NCI-H1694 (cell line): Measurements from ENCODE around the gene RNF222.

Source experiments
- DNase-seq: peaks from one replicate; lab custom pipeline; 2025; lab: John Stamatoyannopoulos, UW

RNF222 gene

GRCh38 chr17:8397636-8398035 lies at the start of gene RNF222:
Gene RNF222 (minus strand): TSS chr17:8397827. CDS start chr17:8393461, 4,366 bp downstream.
- DNase-seq: no peak

DNA sequence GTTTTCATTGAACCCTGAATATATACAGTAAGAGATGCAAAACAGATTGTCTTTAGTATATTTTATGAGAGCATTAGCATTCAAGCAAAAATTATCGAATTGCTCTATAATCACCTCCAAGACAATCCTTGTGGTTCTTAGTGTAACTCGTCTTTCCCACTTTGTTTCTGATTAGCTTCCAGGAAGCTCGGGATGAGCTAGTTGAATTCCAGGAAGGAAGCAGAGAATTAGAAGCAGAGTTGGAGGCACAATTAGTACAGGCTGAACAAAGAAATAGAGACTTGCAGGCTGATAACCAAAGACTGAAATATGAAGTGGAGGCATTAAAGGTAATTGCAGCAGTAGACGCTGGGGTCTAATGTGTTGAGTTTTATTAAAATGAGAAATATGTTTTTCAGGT lies 47.9 kb upstream of the RNF222 start:
- no peak for DNase-seq

- no peak for DNase-seq
These were observed 46.9 kb upstream of the RNF222 start for GRCh38 chr17:8444494-8444893.

DNA sequence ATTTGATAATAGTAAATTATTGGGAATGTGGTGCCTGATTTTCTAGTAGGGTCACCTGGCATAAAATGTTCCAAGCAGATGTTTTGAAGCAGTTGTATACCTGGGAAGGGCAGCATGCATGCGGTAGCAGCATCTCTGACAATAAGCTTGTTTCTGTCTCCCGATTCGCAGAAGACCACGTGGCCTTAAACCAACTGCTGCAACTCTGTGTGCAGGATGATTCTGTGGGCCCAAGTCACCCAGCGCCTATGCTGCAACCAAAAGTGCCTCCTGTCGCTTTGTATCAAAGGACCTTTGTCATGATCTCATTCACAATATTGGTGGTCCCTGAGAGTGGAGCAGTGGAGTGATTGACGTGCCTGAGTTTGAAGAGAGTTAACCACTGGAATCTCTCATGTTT lies 46.1 kb upstream of the RNF222 start:
- DNase-seq: no peak

DNA sequence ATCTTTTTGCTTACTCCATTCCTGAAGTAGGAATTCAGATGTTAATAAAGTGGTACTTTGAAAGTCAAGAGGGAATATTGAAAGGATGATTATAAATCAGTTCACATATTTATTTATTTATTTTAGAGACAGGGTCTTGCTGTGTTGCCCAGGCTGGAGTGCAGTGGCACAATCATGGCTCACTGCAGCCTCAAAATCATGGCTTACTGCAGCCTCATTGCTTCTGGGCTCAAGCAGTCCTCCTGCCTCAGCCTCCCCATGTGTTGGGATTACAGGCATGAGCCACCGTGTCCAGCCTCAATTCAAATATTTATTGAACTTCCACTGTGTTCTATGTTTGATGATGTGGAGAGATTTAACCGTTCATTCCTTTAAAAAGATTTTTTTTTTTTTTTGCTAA lies 44.7 kb upstream of the RNF222 start:
- DNase-seq: no peak

GRCh38 chr17:8441690-8442089 lies 44.1 kb upstream of the RNF222 start:
- DNase-seq: no peak

GRCh38 chr17:8439681-8440080 lies 42.1 kb upstream of the RNF222 start:
- DNase-seq: no peak

GRCh38 chr17:8438441-8438840 lies 40.8 kb upstream of the RNF222 start:
- DNase-seq: no peak

- no peak for DNase-seq
These were observed 39.2 kb upstream of the RNF222 start for GRCh38 chr17:8436844-8437171.

DNA sequence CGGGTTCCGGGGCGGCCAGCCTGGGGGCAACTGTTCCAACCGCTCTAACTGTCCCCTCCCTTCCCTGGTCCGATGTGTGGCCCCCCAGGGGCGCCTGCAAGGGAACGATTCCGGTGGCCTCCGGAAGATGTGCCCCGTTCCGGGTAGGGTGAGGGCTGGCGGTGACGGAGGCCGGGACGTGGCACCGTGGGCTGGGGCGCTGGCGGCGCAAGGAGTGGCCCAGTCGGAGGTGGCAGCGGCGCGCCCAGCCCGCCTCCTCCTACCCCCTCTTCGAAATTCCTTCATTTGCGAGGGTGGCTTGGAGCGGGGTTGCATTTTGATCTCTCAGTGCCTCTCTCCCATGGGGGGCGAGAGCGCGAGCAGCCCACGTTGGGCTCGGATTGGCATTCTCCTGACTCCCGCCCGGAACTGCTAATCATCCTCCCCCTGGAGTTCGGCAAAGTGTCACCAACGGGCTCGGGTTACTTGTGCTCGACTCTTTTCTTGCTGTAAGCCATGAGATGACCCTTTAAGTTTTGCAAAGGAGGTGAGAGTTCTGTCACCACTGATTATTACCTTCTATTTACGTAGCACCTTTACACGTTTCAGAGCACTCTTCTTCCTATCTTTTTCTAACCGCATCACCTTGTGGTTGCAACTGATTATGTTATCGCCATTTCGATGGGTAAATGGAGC lies 38.7 kb upstream of the RNF222 start:
- DNase-seq: peak; percentile 4

- DNase-seq: peak; percentile 90
These were observed 37.9 kb upstream of the RNF222 start, which contains the start of gene NDEL1 for GRCh38 chr17:8435245-8436168. Gene NDEL1 (plus strand): TSS chr17:8435884. CDS start chr17:8444272, 8,388 bp downstream.

GRCh38 chr17:8430966-8431365 lies 33.3 kb upstream of the RNF222 start:
- DNase-seq: no peak

- DNase-seq: no peak
These were observed 29.2 kb upstream of the RNF222 start for GRCh38 chr17:8426802-8427201.

- DNase-seq: no peak
These were observed 28.6 kb upstream of the RNF222 start for GRCh38 chr17:8426094-8426720.

- no peak for DNase-seq
These were observed 23.9 kb upstream of the RNF222 start for GRCh38 chr17:8421571-8421970.

DNA sequence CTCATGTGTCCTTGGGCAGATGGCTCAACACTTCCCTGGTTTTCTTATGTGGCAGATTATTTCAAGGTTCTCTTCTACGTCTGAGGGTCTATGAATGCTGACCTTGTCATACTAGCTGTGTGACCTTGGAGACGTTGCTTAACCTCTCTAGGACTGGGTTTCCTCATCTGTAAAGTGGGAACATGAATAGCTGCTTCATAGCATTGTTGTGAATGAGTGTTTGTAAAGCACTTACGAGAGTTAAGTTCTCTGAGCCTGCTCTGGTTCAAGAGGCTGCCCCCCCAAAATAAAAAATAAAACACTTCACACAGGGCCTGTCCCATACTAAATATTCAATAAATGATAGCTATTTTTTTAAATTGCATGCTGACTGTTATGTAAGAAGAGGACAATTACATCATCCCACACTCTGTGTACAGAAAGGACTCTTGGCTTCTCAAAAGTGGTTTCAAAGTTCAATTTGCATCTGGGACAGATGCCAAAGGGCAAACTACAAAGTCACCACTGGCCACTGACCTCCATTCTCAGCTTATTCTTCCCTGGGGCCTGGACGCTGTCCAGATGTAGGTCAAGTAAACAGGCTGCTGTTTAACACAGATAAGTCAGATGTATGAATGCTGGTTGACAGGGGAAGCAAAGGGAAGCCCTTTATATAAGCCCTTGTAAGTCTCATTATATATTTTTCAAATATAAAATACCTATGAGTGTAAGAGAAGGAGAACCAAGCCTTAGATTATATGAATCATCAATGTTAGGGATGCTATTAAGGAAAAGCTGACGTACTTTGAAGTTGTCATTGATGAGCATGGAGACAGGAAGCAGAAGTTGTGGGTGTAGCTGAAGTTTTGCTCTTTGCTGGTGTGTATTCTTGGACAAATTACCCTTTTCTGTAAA lies 22.7 kb upstream of the RNF222 start:
- no peak for DNase-seq

DNA sequence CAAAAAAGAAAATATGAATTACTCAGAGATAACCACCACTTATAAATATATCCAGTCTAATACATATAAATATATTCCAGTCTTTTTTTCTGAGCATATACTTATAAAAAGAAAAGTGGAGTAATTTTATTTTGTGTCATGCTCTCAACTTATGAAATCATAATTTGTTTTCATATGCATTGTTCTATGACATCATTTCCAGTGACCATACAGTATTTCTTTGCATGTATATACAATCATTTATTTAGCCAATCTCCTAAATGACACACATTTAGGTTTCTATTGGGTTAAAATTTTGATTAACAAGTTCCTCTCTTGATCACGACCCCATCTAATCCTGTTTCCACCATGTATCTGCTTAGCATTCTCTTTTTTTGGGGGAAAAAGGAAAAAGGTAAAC lies 21.7 kb upstream of the RNF222 start:
- DNase-seq: no peak

- DNase-seq: no peak
These were observed 20.8 kb upstream of the RNF222 start for GRCh38 chr17:8418471-8418870.

DNA sequence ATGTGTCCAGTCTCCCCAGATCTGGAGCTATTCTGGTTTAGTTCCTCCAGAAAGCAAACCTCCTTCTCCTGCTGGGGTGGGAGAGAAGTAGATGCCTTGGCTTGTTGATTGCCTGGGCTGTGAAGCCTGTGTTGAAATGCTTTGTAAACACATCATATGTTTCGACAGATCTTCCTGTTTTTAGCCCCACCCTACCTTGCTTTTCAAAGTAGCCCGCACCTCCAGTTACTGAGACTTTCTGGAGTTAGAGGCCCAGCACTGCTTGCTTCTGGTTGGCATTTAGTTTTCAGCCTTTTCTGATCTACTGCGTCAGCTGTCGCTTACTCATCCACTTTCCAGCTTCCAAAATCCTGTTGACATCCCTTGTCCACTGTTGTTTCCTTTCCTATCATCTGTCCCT lies 20.2 kb upstream of the RNF222 start:
- no peak for DNase-seq

DNA sequence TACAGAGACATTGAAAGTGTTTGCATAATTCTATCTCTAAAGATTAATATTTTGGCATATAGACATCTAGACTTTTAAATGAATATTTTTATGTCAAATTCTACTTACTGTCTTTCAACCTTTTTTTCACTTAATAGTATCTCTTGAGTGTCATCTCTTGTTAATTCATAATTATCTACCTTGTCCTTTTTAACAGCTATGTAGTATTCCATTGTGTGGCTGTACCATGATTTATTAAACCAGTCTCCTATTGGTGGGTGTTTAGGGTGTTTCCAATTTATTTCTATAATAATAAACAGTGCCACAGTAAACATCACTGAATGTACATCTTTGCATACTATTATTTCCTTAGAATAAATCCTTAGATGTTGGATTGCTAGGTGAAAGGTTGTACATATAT lies 16.3 kb upstream of the RNF222 start:
- no peak for DNase-seq

DNA sequence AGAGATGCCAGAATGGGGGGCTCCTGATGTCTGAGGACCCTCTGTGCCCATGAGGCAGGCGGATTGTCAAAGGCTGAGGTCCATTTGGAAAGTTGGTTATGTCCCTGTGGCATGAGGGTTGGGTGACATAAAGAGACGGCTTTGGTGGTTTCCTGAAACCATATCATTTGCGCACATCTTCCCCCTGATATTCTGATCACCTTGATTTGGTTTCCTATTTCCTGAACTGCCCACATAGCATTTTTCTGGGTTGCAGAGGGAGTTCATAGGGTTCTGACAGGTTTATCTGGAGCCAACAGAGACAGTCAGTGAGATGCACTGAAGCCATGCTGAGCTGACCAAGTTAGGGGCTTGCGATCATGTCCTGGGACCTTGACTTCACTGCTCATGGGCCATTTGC lies 15.7 kb upstream of the RNF222 start:
- DNase-seq: no peak

DNA sequence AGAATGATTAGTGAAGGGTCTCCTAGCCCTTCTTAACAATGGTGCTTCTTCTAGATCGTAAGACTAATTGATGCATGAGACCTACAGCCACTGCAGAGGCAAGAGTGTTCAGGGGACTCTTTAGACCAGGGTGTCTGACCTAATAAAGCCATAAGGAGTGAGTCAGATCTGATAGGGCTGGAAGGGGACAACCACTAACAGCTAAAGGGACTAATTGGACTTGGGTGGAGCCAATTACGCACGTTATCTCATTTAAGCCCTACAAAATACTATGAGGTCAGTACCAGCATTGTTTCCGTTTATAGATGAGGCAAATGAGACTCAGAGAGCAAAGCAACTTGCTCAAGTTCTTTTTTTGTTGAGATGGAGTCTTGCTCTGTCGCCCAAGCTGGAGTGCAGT lies 14.5 kb upstream of the RNF222 start:
- no peak for DNase-seq
